ENCODE measurements around the gene SFXN2.

GRCh38 chr10:102691285-102692066 is 23.0 kb upstream of the SFXN2 start:
- TF ChIP-seq EZH2phosphoT487 (IDR thresholded peaks at IDR 0.05; ENCODE audit: borderline replicate concordance, low read depth) = no peak
- no peak for TF ChIP-seq TCF12 (IDR thresholded peaks at IDR 0.05)
- TF ChIP-seq GABPA (IDR thresholded peaks at IDR 0.05; ENCODE audit: low read depth) = no peak
- no peak for TF ChIP-seq REST (IDR thresholded peaks at IDR 0.05; ENCODE audit: low read depth, low read length)
- TF ChIP-seq POLR2AphosphoS5 (IDR thresholded peaks at IDR 0.05; ENCODE audit: low read depth, low read length) = no peak
- no peak for TF ChIP-seq CTCF (IDR thresholded peaks at IDR 0.05)
- TF ChIP-seq RFX5 (IDR thresholded peaks at IDR 0.05; ENCODE audit: low read length) = no peak
- no peak for TF ChIP-seq ZBTB33 (IDR thresholded peaks at IDR 0.05; ENCODE audit: borderline replicate concordance, low read depth)
- TF ChIP-seq EP300 (IDR thresholded peaks at IDR 0.05; ENCODE audit: borderline replicate concordance in 1 of 2, low read depth in 1 of 2, low read length in 1 of 2) = no peak
- no peak for TF ChIP-seq MAX (IDR thresholded peaks at IDR 0.05; ENCODE audit: low read depth)
- TF ChIP-seq NFIC (IDR thresholded peaks at IDR 0.05; ENCODE audit: borderline replicate concordance) = no peak
